Fibroblast of villous mesenchyme (primary cell): ENCODE results near the gene CMTM3. TPM values are rescaled to one million over a fixed set of nuclear protein-coding genes. Genes with fewer than 3 reads are reported as not detected.
"Not testable (repeated sequence)": the region's sequence is repeated elsewhere in the genome, so short reads cannot be mapped to it uniquely, and the experiment has no call there.

ENCODE experiments used
- DNase-seq: peaks from one replicate; pipeline ENCODE4 v3.0.0-alpha.2; 2010; ENCODE audit warnings: low read depth
- H3K4me3 ChIP-seq: 2 replicates; pipeline ENCODE4 v1.5.1; 2011; ENCODE audit warnings: low read depth, mild to moderate bottlenecking, low read length
- total RNA-seq: library from RNA; depleted of rRNA; stranded (reverse); fragments of >200 nt; gene quantifications from 2 replicates; pipeline ENCODE4 v1.2.3, GENCODE V29; 2012
- TF ChIP-seq, protein P1 (sequence below): IDR thresholded peaks from 2 replicates; pipeline ENCODE4 v1.5.1; 2012; ENCODE audit warnings: low read depth, mild to moderate bottlenecking, low read length; ENCODE audit not compliant: insufficient read depth

CMTM3 gene
- total RNA-seq, 1 donor = 22.0 TPM

DNA sequence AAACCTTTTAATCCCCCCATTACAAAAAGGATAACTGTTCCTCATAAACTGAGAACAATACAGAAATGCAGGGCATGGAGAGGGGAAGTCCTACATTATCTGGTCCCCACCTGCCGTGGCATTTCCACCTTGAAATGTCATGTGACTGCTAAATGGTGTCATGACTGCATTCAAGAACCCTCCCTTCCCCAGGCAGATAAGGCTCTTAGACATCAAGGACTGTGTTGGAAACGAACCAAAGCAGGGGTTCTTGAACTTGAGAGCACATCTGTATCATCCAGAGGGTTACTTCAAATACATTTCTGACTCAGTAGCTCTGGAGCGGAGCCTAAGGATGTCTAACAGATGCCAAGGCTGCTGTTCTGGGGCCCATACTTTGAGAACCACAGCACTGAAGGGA lies 18.4 kb downstream of the CMTM3 start:
- TF ChIP-seq, protein P1, sequence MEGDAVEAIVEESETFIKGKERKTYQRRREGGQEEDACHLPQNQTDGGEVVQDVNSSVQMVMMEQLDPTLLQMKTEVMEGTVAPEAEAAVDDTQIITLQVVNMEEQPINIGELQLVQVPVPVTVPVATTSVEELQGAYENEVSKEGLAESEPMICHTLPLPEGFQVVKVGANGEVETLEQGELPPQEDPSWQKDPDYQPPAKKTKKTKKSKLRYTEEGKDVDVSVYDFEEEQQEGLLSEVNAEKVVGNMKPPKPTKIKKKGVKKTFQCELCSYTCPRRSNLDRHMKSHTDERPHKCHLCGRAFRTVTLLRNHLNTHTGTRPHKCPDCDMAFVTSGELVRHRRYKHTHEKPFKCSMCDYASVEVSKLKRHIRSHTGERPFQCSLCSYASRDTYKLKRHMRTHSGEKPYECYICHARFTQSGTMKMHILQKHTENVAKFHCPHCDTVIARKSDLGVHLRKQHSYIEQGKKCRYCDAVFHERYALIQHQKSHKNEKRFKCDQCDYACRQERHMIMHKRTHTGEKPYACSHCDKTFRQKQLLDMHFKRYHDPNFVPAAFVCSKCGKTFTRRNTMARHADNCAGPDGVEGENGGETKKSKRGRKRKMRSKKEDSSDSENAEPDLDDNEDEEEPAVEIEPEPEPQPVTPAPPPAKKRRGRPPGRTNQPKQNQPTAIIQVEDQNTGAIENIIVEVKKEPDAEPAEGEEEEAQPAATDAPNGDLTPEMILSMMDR = no peak
- no peak overlapping the region for H3K4me3 ChIP-seq
- DNase-seq = no peak

DNA sequence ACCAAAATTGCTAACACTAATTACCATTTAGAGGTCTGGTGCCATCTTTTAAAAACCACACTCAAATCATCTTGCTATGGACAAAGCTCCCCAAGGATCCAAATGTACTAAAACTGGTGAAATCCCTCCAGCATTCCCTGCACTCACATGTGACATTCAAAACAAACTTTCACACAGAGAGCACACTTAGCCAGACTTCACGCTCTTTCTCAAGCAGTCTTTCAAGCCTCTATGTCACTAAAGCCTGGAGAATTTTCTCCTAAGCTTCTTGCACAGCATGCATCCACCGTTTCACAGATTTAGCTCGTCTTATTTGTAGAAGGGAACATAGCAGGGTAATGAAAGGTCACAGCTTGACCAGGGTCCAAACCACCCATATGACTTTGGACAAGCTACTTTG lies 19.3 kb downstream of the CMTM3 start:
- no peak for DNase-seq
- TF ChIP-seq, protein P1 = no peak
- no peak overlapping the region for H3K4me3 ChIP-seq

DNA sequence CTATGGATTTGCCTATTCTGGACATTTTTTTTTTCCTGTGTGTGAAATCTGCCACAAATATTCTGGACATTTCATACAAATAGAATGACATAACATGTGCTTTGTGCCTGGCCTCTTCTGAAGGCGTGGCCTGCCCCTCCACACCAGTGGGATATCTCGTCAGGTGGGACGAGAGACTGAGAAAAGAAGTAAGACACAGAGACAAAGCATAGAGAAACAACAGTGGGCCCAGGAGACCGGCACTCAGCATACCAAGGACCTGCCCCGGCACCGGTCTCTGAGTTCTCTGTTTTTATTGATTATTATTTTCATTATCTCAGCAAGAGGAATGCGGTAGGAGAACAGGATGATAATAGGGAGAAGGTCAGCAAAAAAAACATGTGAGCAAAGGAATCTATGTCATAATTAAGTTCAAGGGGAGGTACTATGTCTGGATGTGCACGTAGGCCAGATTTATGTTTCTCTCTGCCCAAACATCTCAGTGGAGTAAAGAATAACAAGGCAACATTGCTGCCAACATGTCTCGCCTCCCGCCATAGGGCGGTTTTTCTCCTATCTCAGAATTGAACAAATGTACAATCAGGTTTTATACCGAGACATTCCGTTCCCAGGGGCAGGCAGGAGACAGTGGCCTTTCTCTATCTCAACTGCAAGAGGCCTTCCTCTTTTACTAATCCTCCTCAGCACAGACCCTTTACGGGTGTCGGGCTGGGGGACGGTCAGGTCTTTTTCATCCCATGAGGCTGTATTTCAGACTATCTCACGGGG lies 23.3 kb downstream of the CMTM3 start:
- H3K4me3 ChIP-seq = not testable (repeated sequence)

DNA sequence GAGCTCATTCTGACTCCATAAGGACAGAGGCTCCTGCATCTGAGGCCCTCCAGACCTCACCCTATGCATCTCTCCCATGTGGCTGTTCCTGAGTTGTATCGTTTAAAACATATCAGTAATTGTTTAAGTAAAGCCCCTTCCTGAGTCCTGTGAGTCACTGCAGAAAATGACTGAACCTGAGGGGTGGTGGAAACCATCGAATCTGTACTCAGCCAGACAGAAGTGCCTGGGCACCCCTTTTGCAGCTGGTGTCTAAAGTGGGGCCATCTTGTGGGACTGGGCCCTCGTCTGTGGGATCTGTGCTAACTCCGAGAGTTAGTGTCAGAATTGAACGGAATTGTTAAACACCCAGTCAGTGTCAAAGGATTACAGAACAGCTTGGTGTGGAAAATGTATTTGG lies 25.4 kb downstream of the CMTM3 start:
- TF ChIP-seq, protein P1 = no peak

More for the DNA sequence above, 23.3 kb downstream of the CMTM3 start:
- not testable (repeated sequence) for DNase-seq

DNA sequence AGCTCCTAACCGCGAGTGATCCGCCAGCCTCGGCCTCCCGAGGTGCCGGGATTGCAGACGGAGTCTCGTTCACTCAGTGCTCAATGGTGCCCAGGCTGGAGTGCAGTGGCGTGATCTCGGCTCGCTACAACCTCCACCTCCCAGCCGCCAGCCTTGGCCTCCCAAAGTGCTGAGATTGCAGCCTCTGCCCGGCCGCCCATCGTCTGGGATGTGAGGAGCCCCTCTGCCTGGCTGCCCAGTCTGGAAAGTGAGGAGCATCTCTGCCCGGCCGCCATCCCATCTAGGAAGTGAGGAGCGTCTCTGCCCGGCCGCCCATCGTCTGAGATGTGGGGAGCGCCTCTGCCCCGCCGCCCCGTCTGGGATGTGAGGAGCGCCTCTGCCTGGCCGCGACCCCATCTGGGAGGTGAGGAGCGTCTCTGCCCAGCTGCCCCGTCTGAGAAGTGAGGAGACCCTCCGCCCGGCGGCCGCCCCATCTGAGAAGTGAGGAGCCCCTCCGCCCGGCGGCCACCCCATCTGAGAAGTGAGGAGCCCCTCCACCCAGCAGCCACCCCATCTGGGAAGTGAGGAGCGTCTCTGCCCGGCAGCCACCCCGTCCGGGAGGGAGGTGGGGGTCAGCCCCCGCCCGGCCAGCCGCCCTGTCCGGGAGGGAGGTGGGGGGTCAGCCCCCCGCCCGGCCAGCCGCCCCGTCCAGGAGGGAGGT lies 26.2 kb downstream of the CMTM3 start:
- not testable (repeated sequence) for DNase-seq

More for the DNA sequence above, 25.4 kb downstream of the CMTM3 start:
- DNase-seq = no peak
- no peak overlapping the region for H3K4me3 ChIP-seq

DNA sequence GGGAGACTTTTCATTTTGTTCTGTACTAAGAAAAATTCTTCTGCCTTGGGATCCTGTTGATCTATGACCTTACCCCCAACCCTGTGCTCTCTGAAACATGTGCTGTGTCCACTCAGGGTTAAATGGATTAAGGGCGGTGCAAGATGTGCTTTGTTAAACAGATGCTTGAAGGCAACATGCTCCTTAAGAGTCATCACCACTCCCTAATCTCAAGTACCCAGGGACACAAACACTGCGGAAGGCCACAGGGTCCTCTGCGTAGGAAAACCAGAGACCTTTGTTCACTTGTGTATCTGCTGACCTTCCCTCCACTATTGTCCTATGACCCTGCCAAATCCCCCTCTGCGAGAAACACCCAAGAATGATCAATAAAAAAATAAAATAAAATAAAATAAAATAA lies 27.1 kb downstream of the CMTM3 start:
- not testable (repeated sequence) for DNase-seq, H3K4me3 ChIP-seq

More for the DNA sequence above, 26.2 kb downstream of the CMTM3 start:
- not testable (repeated sequence) for H3K4me3 ChIP-seq

DNA sequence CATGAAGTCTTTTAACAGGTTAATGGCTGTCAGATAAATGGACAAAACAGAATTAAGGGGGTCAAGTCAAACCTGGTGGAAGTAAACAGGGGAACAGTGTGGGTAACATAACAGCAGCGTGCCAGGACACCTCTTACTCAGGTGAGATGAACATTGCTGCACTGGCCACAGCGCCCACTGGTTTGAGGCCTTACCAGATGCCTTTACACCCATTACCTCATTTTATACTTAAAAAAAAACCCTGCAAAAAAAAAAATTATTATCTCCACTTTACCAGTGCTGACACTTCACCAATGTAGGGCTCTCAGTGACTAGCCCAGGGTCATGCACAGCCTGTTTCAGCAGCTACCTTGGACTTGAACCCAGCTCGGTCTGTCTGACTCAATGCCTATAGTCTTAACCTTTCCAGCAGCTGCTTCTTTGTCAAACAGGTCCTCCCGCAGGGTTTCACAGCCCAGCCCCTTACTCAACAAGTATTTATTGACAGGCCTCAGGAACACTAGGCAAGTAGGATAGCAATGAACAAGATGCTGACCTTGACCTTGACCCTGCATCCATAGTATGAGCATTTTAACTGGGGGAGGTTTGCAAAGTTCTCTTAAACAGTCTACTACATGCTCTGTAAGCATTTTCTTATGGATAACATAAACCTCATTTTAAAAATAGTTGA lies 30.2 kb downstream of the CMTM3 start:
- no peak for DNase-seq

DNA sequence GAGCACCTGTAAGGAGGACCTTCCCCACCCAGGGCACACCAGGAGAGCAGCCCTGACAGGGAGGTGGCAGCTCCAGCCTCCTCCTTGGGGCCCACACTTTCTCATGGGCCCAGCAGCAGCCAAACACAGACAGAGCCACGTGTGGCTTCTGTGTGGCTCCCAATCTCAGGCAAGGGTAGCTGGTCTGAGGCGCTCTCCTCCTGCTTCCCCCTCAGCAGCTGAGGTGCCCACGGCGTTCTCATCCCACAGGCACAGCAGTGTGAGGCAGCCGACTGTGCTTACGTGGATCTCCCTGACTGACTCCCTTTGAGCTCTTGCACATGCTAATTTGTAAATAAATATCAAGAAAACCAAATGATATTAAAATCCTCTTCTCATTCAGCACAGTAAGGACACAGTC lies 30.9 kb downstream of the CMTM3 start:
- TF ChIP-seq, protein P1 = no peak
- no peak for DNase-seq
- H3K4me3 ChIP-seq = no peak overlapping the region

More for the DNA sequence above, 30.2 kb downstream of the CMTM3 start:
- H3K4me3 ChIP-seq = no peak overlapping the region
- TF ChIP-seq, protein P1 = no peak
